ENCODE measurements around the gene HCRT.
"Not testable (repeated sequence)": the region's sequence is repeated elsewhere in the genome, so short reads cannot be mapped to it uniquely, and the experiment has no call there.

HCRT gene

DNA sequence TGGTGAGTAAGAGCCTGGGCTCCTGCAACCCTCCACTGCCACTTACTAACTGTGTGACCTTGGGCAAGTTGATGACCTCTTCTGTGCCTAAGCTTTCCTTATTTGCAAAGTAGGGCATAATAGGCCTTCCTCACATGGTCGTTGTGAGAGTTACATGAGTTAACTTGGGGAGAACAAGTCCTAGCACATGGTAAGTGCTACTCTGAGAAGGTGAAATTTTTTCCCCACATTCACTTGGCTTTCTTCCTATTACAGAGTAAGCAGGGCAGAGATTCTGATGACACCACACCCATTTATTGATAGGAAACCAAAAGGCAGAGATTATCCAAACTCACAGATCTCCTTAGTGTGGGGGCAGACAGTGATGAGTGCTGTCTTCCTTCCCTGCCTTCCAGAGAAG is 5.9 kb downstream of the HCRT start:
- no peak for DNase-seq (ENCODE audit: low spot score)

DNA sequence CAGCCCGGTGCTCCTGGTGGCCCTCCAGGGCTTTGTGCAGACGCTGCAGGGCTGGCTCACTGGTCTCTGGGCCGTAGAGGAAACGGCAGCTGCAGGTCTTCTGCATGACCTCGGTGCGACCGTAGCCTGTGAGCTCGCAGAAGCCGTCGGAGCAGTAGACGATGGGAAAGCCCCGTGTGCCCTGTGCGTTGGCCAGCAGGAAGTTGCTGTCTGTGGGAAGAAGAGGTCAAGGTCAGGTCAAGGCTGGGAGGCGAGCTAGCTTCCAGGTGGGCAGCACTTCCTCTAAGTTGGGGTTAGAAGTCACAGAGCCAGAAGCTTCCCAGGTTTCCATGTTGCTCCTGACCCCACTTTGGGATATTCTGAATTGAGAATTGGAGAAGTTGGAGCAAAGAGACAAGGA is 6.4 kb downstream of the HCRT start:
- no peak for DNase-seq (ENCODE audit: low spot score)

DNA sequence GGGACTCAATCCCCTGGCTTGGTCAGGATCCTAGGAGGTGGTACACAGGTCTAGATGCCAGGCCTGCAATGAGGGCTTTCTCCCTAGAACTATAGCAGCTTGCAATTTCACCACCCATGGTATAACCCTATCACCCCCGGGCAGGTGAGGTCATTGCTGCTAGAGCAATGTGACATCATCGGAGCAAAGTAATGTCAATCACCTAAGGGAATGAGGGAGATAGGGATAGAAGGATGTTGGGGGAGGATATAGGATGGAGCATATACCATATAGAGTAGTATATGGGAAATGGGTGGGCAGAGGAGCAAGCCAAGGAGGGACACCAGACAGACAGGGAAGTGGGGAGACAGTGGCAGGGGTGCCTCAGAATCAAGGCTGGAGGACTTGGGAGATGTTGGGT is 7.6 kb downstream of the HCRT start:
- no peak for DNase-seq (ENCODE audit: low spot score)

DNA sequence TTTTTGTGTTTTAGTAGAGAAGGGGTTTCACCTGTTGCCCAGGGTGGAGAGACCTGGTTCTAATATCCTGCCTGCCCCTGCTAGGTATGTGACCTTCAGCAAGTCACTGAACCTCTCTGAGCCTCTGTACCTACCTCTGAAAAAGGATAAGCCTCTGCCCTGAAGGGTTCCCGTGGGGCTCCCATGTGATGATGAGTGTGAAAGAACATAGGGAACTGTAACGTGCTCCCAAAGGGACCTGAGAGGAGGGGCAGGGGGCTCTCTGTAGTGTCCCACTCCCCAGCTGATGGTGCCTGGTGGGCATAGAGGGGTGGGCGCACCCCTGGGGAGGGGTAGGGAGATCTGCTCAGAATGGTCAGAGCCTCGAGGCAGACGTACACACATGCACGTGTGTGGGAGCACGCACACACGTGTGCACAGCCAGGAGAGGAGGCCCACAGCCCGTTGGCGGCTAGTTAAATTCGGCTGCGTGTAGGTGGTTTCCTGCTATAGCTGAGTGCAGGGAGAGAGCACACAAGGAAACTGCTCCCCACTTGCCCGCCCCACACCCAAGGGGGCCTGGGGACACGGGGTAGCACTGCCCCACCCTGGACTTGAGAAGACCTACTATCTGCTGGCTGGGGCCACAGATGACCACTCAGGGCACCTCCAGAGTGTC is 11.0 kb downstream of the HCRT start:
- DNase-seq (ENCODE audit: low spot score): no peak

DNA sequence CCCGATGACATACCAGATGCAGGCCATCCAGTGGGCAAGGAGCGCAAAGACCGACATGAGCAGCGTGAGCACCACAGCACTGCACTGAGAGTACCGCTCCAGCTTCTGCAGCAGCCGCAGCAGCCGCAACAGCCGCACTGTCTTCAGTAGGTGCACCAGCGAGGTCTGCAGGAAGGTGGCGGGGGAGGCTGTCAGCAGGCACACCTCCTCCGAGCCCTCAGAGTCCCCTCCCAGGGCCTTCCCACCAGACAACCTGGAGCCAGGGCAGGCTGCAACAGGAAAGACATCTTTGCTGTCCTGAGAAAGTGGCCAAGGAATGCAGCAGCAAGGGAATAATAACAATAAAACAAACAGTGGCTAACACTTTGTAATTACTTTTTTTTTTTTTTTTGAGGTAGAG is 13.4 kb downstream of the HCRT start:
- no peak for DNase-seq (ENCODE audit: low spot score)

DNA sequence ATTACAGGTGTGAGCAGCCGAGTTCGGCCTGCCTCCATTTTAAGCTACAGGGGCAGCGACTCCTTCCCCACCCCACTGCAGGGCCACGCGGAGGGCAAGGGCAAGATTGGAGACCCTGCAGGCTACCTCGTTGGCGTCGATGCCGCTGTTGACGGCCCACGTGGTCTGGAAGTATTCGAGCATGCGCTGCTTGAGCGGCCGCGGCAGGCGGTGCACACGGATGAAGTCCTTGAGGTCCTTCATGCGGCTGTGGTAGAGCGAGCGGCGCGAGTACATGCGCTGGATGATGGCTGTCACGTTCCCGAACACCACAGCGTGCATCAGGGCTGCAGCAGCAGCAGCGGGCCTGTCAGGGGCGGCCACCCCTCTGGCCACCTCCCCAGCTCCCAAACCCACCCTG is 15.9 kb downstream of the HCRT start:
- no peak for DNase-seq (ENCODE audit: low spot score)

DNA sequence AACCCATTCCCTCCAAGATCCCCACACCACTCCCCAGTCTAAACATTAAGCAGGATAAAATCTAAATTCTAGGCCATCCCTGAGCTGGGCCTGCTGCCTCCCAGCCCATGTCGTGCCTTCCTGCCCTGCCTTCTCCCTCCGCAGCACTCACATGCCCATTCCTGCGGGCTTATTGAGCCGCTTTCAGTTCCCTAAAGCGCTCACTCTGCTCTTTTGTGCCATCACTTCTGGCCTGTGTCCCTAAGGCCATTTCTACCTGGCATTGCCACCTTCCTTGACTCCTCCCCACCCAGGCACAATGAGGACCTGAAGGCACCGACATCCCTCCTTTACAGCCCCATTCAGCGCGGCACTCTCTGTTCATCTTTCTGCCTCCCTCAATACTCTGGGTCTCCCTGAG is 17.4 kb downstream of the HCRT start:
- DNase-seq (ENCODE audit: low spot score): no peak

DNA sequence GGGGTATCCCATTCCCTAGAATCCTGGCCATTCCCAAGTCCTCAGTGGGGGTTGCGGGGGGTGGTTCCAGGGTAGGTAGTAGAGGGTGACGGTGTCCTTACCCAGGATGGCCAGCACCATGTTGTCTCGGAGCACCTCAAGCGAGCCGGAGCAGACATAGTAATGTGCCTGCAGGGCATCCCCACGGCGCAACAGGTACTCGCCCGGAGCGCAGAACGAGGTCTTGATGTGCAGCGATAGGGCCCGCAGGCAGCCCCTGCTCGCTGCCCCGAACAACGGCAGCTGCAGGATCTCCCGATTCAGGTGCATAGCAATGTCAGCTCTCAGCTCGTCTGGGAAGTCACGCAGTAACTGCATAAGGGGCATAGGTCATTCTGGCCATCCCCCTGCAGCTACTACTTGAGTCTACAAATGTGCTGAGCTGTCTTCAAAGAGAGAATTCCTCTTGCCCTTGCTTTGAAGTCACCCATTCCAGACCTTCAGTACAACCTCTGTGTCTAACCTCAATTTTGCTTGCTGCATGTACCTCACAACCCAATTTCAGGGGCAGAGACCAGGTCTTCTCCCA is 19.0 kb downstream of the HCRT start:
- DNase-seq (ENCODE audit: low spot score): no peak

DNA sequence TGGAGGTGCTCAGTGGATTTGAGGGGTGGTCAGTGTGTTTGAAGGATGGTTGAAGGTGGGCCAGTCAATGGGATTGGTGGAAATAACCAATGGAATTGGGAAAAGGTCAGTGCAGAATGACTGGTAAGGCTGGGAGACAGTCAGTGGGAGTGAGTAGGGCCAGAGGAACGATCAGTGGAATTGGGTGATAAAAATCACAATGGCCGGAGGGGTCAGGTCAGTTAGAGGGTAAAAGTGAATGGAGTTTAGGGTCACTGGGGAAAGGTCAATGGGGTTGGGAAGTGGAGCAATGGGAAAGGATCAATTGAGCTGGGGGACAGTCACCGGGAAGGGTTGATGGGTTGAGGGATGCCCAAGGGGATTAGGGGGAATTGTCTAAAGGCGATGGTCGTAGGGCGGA is 19.5 kb downstream of the HCRT start:
- DNase-seq (ENCODE audit: low spot score): no peak

DNA sequence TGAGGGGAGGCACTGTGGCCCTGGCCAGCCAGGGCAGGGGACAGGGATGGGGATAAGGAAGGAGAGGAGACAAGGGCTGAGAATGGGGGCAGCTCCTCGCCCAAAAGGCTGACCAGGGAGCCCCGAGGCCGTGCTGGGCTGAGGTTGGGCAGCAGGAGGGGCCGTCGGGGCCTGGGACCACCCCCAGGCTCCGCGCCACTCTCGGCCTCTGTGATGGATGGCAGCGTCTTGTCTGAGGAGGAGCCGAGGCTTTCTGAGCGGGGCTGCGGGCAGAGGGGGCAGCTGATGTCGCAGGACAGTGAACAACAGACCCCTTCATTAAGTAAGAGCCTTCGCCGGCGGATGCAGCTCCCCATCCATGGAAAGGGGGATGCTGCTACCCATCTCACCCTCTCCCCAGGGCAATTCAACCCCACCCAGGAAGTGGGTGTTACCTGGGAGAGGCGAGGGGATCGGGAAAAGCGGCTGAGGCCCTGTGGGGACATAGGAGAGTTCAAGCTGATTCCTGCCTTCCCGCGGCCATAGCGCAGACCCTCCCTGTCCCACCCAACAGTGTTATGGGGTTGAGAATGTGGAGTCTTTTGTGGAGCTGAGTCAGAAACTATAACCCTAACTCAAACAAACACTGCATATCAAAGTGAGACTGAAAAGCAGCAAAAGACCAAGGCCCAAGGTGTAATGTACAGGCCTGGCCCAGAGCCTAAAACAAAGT is 21.4 kb downstream of the HCRT start:
- DNase-seq (ENCODE audit: low spot score): no peak

DNA sequence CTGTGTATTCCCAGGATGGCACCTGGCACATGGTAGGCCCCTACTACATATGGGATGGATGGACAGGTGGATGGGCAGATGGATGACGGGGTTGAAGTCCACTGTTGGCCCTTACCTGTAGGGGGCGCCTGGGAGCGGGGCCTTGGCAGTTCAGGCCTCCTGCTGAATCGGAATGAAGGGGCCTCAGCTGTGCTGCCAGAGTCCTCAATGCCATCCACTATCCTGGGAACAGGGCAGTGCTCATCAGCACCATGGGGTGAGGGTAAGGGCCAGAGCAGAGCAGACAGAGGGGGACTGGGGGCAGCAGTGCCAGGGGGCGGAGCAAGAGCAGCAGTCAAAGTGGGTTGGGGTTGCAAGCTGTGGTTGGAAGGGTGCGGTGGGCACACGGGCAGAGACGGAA is 22.1 kb downstream of the HCRT start:
- DNase-seq (ENCODE audit: low spot score): no peak

DNA sequence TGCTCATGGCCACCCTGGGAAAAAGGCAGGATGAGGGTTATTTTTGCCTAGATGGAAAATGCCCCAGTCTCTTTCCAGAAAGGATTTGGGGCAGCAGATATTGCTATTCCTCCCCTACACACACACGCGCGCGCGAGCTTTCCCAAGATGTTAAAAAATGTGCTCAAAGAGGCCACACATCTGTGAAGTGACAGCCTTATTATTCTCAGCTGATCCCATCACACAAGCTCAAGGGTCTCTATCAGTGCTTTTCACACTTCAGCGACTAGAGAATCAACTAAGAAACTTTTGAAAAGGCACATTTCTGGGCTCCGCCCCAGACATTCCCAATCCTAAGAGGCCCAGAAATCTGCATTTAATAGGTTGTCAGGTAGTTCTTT is 24.7 kb downstream of the HCRT start:
- DNase-seq (ENCODE audit: low spot score): no peak

DNA sequence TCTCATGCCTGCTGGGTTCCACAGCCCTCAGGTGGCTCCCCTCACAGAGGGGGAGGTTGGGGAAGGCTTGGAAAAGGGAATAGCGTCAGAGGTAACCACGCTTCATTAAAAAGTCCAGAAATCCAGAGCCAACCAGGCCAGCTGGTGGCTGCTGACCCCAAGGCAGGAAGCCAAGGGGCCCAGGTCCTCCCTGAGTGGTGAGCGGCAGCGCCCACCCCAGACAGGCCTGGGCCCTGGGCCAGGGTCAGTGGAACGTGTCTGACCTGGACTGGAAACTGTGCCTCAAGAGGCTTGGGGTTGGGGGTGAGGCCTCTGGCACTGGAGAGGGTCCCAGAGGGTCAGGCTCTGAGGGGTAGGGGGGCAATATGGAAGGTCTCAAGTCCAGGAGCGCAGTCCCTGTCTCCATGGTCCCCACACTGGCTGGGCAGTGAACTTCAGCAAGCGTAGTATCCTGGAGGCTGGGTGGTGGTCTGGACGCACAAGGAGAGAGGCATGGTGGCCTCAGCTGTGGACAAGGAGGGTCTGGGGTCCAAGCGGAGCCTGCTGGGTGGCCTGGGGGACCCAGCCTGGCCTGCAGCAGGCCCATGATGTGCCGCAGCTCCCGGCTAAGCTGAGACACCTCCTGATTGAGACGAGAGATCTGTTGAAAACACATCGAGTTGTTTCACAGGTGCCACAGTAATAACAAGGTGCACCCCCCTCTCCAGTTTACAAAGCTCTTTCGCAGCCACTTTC is 25.3 kb downstream of the HCRT start:
- DNase-seq (ENCODE audit: low spot score): no peak

DNA sequence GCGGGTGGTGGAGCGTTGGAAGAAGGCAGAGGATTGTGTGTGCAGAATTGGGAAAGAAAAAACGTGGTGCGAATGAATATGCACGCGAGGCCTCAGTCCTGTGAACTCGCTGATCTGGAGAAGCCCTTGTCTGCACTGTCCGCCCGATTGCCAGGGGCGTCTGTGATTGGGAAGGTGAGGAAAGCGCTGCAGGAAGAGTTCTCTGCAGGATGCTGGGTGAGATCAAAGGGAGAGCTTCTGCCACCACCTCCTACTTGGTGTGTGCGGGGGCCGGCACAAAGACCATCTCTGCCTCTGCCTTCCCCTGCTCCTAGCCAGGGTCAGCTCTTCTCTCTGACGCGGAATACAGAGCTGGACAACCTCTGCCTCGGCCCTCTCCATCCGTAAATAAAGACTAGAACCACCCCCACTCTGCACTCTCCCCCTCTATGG is 29.6 kb downstream of the HCRT start:
- DNase-seq (ENCODE audit: low spot score): no peak

DNA sequence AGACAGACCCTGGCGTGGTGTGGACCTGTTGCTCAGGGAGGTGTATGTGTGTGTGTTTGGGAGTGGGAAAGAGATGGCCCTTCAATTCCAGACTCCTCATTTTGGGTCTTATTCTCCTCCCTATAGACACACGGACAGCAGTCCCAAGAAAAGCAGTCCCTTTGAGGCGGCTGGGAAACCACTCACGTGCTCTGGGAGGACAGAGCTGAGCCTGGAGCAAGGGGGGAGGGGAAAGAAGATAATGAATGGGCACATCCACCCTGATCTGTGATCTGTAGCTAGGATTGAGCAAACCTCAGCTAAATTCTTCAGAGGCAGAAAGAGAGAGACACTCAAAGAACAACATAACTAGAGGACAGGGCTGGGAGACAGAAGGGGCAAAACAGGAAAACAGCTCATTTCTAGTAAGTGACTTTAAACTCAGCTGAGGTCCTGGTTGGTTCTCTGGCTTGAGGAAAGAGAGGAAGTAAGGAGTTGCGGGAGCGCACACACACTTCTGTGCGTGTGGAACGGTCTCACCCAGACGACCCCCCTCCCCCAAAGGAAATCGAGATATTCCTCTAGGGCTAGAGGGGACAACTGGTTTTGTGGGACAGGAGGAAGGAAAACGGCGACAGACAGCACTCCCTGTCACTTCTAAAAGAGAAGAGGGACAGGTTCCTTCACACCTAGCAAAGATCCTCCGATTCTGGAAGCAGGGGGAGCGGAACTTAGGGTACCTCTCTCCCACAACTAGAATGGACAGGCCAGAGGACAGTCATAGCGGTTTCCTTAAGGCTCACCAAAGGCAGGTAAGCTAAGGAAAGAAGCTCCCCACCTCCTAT is 31.1 kb downstream of the HCRT start:
- DNase-seq (ENCODE audit: low spot score): no peak

DNA sequence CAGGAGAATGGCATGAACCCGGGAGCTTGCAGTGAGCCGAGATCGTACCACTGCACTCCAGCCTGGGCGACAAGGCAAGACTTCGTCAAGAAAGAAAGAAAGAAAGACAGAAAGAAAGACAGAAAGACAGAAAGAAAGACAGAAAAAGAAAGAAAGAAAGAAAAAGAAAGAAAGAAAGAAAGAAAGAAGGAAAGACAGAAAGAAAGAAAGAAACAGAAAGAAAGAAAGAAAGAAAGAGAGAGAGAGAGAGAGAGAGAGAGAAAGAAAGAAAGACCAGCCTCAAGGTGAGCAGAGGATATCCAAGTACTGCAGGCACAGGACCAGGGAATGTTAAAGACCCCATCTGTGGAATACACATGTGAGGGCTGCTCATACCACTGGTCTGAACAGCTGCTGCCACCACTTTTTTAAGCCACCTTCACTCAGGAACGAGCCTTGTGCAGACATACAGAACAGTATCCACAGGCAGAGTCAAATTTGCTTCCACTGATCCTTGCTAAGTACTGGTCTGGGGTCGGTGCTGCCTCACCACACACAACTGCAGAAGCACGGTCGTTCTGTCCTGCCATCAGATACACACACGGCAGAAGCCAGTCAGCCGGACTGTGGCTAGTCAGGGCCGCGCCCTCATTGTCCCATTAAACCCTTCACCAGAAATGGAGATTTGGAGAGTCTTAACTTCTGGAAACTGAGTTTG is 38.2 kb downstream of the HCRT start:
- no peak for DNase-seq (ENCODE audit: low spot score)

DNA sequence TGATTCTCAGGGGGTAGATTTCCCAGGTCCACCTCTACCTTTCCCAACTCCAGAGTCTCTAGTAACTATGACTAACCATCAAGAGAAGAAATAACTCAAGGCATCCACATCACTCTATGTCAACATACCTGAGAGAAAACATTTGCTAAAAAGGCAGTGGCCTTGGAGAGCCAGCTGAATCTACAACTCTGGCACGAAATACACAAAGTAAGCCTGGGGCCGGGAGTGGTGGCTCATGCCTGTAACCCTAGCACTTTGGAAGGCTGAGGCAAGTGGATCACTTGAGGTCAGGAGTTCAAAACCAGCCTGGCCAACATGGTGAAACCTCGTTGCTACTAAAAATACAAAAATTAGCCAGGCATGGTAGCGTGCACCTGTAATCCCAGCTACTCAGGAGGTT is 42.1 kb downstream of the HCRT start:
- not testable (repeated sequence) for DNase-seq (ENCODE audit: low spot score)

DNA sequence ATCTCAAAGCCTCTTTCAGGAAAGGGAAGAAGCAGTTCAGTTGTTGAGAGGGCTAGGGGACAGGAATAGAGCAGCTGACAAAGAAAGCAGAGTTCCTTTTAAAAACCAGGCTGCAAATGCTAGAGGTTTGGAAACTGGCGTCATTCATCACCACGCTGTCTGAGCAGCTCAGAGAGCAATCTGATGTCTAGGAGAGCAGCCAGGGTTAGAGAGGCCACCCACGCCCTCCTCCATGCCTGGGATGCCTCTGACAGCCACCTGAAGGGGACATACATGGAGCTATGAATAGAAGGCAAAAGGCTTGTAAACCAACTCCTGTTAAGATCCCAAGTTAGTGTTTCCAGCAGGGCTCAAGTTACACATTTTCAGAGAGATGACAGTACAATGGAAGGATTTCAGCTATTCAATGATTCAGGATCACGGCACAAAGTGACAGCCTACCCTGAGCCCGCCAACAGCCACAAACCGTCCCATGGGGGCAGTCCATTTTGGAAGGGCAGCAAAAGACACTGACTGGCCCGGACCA is 42.8 kb downstream of the HCRT start:
- no peak for DNase-seq (ENCODE audit: low spot score)

DNA sequence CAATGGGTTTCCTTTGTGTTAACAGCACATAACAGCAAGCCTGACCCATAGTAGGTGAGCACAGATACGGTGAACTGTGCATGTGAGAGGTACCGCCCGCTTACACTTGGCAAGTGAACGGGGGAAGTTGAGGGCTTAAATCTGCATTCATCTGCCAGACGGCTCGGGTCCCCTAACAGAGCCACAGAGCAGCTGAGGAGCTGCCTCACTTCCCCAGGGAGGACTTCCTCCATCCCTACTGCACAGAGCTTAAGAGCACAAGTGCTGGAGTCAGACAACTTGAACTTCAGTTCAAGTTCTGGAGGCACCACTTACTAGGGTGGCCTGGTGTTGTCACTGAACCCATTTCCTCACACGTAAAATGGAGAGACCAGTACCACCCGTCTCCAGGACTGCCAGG is 43.9 kb downstream of the HCRT start:
- no peak for DNase-seq (ENCODE audit: low spot score)

DNA sequence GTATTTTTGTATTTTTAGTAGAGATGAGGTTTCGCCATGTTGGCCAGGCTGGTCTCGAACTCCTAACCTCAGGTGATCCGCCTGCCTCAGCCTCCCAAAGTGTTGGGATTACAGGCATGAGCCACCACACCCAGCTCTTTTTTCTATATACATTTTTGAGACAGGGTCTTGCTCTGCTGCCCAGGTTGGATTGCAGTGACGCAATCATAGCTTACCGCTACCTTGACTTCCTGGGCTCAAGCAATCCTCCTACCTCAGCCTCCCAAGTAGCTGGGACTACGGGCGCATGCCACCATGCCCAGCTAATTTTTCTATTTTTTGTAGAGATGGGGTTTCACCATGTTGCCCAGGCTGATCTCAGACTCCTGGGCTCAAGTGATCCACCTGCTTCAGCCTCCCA is 44.6 kb downstream of the HCRT start:
- not testable (repeated sequence) for DNase-seq (ENCODE audit: low spot score)

DNA sequence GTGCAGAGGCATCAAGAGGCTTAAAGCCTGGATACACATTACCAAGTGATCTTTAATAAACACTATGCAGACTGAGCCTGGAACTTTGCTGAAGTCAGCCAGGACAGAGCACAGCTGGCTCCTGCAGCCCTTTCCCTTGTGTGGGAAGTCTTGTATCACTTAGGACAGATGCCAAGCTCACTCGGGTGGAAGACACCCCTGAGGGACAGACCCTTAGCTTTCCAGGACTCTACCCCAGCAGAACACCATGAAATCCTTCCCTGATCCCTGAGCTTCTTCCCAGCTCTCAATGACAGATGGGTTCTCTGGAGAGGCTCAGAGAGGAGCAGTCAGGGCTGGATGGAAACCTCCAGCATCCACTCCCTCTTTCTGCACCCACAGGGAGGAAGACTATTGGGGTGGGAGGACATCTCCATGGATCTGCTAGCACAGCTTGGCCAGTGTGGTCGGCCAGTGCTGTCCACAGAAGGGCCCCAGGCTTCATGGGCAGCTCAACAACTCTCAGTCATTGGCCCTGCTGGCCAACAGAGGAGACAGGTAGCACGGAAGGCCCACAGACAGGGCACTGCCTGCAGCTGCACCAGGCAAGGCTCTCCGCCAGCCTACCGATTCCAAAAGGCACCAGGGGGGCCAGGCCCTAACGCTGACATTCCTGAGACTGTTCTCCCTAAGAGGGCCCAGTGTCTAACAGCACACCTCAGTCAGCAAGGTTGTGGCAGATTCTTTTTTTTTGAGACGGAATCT is 46.3 kb downstream of the HCRT start:
- DNase-seq (ENCODE audit: low spot score): no peak
